Measurements from ENCODE around the gene SH2D6. TPM values are rescaled to one million over a fixed set of nuclear protein-coding genes. Genes with fewer than 3 reads are reported as not detected.

The SH2D6 gene
- total and polyA plus RNA-seq, 2 donors (not counting 1 experiment from before 2014, with no cell fraction given): 0.27 to 1.6 TPM

GRCh38 chr2:85420536-85421259 is 2.2 kb downstream of the SH2D6 start:
- DNase-seq (peak; percentile 91), ATAC-seq (ENCODE audit: low read depth) (peak; percentile 77)
- ChIA-PET POLR2A (interaction anchor here (0.6 to 5.1 kb wide), 6 partner anchors 17 to 131 kb away, joined by 3 to 27 read pairs (median 12); partner anchors contain the start of genes ELMOD3, MAT2A and RETSAT), CTCF (interaction anchor here (0.8 to 8.7 kb wide), 26 partner anchors 9 to 288 kb away, joined by 3 to 299 read pairs (median 5); partner anchors contain the start of genes CAPG, ELMOD3, GGCX and MAT2A)
- TF ChIP-seq EZH2 (IDR thresholded peaks at IDR 0.05; ENCODE audit: borderline replicate concordance, insufficient read depth, low read depth, low read length, poor library complexity, severe bottlenecking): no peak
- peak; percentile 100 for TF ChIP-seq CTCF (IDR thresholded peaks at IDR 0.05)
- no peaks in the 10 kb centered on the region for H3K9me3 ChIP-seq (ENCODE audit: control extremely low read depth in 1 of 3, control insufficient read depth in 2 of 3, insufficient read depth in 1 of 3, low read length in 2 of 3)
- Mint-ChIP-seq H3K4me1 (peaks cover 28% of the 10 kb centered on the region), H3K4me3 (peak overlapping the region; percentile 84), H3K27me3 (no peaks in the 10 kb centered on the region), H3K9me3 (ENCODE audit: insufficient read depth) (no peaks in the 10 kb centered on the region), H3K27ac (peak overlapping the region; percentile 92)
- H3K79me2 ChIP-seq (ENCODE audit: control insufficient read depth, insufficient read depth, low read length): peaks cover 12% of the 10 kb centered on the region
- intact Hi-C loops (cut with micrococcal nuclease): loop anchor here (1.0 to 2.0 kb wide), 7 partner anchors 17 to 287 kb away; partner anchors contain the start of genes GGCX, MAT2A and TMEM150A
- H4K20me1 ChIP-seq (ENCODE audit: control insufficient read depth, insufficient read depth, low read length, poor library complexity, severe bottlenecking): no peaks in the 10 kb centered on the region
- peak overlapping the region in 1 of 2 donors; percentile 25 for H3K27ac ChIP-seq (ENCODE audit: low read length in 2 of 2)
- 51% methylated on average over 16 of the region's 22 CpGs for WGBS (ENCODE audit: insufficient coverage)
- no peaks in the 10 kb centered on the region for H3K36me3 ChIP-seq (replicated peaks in 1 of 2; ENCODE audit: control extremely low read depth in 1 of 2, control insufficient read depth in 1 of 2, extremely low read depth in 1 of 2, insufficient read depth in 2 of 2, low read length in 1 of 2)
- peak overlapping the region; percentile 81 for H2AFZ ChIP-seq (ENCODE audit: insufficient read depth, low read depth, low read length, poor library complexity, severe bottlenecking)
- H3K27me3 ChIP-seq (replicated peaks in 1 of 4; ENCODE audit: control extremely low read depth in 1 of 4, control insufficient read depth in 3 of 4, insufficient read depth in 4 of 4, low read length in 3 of 4): no peaks in the 10 kb centered on the region
- H3K4me2 ChIP-seq (replicated peaks; ENCODE audit: low read depth, low read length, poor library complexity, severe bottlenecking): peak overlapping the region; percentile 73
- H3K4me3 ChIP-seq (ENCODE audit: control extremely low read depth in 1 of 5, extremely low read depth in 1 of 5, insufficient read depth in 1 of 5, low read depth in 2 of 5, low read length in 4 of 5): peak overlapping the region in 3 of 5 experiments; percentile 18 to 33 (median 18)
- peaks cover 23 to 32% of the 10 kb centered on the region in 2 donors for H3K4me1 ChIP-seq (ENCODE audit: control insufficient read depth in 2 of 2, insufficient read depth in 2 of 2, low read length in 2 of 2)
- peak overlapping the region; percentile 42 for H3K9ac ChIP-seq (ENCODE audit: low read length)

Data from B cell (primary cell).